HG03558 (cell line): ENCODE results near the gene KLHDC4.

ENCODE experiments used
- ATAC-seq: cut with Tn5 transposase; IDR thresholded peaks from one replicate; pipeline ENCODE4 v1.9.1; 2021; ENCODE audit warnings: moderate number of reproducible peaks; ENCODE audit not compliant: unreplicated experiment; ENCODE audit errors: extremely low read depth

KLHDC4 gene

DNA sequence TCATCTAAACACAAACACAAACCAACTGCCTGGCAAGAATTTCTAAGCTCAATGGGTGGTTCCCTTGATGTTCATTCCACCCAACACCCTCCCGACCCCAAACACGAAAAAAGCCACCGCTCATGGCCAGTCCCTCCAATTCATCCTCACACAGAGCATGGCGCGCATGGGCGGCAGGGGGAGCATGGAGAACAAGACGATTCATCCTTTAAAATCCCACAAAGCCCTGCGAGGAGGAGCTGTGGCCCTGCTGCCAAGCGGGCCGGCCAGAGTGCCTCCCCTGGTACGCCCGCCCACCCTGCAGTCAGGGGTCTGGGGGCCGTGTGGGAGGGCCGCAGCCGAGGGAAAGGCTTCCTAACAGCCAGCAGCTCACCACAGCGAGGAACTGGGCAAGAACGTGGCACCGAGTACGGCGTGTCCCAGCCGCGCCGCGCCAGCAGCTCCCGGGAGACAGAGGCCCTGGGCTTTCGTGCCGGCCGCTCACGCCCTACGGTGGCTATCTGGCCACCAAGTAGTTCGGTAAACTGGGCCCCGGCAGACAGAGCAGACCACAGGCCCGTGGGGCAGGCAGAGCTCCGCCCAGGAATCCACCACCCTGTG lies 60.9 kb downstream of the KLHDC4 start:
- ATAC-seq, result no peak

DNA sequence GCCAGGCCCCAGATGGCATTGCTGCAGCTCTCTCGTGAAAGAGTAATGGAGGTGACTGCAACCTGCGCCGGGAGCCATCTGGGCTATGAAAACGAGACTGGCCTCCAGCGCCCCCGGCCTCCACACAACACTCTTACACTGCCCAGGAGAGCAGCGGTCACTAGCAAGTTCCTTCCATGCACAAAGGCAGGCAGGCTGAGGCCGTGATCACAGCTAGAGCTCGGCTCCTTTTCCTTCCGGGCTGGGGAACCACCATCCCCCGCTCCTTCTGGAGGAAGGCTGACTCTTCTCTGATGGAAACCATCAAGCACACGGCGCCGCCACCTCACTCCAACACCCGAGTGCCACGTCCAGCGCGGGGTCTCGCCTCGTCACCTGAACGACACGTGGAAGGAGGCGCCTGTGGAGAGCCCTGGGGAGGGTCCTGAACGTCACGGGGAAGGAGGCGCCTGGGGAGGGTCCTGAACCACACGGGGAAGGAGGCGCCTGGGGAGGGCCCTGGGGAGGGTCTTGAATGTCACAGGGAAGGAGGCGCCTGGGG lies 61.9 kb downstream of the KLHDC4 start:
- ATAC-seq, result no peak

GRCh38 chr16:87703071-87703470 lies 62.7 kb downstream of the KLHDC4 start:
- ATAC-seq, result no peak

DNA sequence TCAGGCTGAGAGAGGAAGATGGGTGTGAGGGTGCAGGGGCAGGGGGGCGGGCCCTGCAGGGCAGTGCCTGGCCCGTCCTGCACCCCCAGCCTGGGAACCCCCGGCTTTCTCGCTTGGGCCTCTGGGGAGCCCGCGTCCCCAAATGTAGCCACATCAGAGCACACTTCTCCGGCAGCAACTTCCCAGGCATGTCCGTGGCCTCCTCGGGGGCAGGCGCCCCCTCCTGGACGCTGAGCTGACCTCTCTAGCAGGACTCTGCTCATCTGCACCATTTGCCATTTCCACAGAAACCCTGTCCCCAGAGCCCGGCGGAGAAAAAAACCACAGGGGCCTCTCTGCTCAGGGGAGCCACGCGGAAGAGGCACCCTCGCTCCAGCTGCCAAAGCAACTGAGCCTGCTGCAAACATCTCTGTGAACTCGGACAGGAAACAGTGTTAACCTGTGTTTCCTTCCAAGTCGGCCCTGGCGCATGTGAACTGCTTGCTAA lies 63.4 kb downstream of the KLHDC4 start:
- ATAC-seq, result no peak

GRCh38 chr16:87701505-87701921 lies 64.3 kb downstream of the KLHDC4 start:
- ATAC-seq, result no peak

DNA sequence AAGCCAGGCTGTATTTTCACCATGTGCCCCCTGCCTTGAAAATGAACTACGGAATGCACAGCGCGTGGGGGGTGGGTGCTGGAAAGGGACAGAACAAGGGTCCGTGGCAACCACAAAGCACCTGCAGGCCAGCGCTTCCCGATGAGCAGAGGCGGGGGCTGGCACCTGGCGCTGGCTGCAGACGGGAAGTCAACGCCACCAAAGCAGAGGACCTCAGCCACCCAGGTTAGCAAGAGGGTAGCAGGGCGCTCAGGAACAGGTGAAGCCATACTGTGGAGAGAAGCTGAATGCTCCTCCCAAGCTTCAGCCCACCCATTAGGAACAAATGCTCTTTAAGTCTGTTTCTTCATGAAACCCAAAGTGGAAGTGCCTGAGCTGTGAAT lies 64.7 kb downstream of the KLHDC4 start:
- no peak for ATAC-seq

GRCh38 chr16:87700406-87701077 lies 65.2 kb downstream of the KLHDC4 start:
- no peak for ATAC-seq

- no peak for ATAC-seq
Measured at GRCh38 chr16:87698676-87699199, 67.0 kb downstream of the KLHDC4 start.

DNA sequence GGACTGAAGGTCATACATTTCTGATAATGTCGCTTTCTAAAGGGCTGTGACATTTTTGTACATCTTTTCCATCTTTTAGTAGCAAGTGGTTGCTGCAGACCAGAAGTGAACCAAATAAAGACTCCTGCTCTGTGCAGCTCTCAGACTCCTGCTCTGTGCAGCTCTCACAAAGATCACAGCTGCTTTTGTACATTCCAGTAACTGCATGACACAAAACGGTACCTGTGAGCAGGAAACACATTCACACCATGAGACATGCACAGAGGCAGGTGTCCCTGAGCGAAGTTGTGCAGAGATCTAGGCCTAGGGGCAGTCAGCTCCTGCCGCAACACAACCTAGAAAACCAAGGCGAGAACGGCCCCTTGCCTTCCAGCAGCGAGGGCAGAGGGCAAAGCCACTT lies 67.5 kb downstream of the KLHDC4 start:
- no peak for ATAC-seq

- no peak for ATAC-seq
Measured at GRCh38 chr16:87697792-87698191, 68.0 kb downstream of the KLHDC4 start.

DNA sequence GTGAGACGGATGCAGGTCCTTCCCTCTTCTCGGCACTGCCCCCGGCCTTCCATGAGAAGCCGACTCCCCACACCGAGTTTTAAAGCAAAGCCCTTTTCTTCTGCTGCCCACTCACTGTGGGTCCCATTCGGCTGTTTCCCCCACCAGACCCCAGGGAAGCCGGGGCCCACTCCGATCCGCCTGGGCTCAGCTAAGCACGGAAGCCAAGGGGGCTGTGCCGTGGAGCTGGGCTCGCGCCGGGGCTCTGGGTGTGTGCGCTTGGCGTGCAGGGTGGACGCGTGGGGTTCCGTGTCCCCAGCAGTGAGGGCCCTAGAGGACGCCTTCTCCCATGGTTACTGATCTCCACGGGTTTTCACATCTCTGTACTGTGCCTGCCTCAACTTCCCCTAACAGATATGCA lies 68.5 kb downstream of the KLHDC4 start:
- ATAC-seq, result no peak

DNA sequence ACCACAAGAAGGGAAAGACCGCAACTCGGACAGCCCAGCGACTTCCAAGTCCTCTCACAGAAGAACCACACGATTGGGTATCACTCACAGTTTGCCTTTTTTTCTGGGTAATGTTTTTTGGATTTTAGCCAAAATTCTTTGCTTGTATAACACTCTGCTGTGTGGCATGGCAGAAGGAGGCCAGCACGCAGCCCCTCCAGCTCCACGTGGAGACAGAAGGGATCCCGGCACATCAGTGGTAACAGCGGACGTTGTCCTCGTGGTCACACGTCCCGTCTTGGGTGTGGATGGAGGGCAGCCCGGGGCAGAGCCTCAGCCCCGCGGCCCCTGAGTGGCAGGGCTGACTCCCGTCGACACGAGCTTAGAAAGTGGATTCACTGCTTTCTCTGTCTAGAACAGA lies 69.1 kb downstream of the KLHDC4 start:
- ATAC-seq, result no peak

DNA sequence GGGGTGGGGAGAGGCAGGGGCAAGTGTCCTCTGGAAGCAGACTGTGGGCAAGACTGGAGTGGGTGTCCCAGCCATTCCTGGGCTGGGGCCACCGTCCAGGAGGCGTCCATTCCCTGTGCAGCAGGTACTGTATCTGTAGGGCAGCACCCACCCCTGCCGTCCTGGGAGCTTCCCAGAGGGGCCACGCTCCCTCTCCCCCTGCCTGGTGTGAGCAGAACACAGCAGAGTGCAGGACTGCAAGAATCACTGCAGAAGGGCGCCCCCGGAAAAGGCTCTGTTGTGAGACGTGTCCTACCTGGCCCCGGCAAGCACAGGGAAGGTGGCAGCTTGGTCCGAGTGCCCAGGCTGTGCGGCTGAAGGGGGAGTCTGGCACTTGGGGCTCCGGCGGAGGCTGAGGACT lies 70.3 kb downstream of the KLHDC4 start:
- no peak for ATAC-seq

DNA sequence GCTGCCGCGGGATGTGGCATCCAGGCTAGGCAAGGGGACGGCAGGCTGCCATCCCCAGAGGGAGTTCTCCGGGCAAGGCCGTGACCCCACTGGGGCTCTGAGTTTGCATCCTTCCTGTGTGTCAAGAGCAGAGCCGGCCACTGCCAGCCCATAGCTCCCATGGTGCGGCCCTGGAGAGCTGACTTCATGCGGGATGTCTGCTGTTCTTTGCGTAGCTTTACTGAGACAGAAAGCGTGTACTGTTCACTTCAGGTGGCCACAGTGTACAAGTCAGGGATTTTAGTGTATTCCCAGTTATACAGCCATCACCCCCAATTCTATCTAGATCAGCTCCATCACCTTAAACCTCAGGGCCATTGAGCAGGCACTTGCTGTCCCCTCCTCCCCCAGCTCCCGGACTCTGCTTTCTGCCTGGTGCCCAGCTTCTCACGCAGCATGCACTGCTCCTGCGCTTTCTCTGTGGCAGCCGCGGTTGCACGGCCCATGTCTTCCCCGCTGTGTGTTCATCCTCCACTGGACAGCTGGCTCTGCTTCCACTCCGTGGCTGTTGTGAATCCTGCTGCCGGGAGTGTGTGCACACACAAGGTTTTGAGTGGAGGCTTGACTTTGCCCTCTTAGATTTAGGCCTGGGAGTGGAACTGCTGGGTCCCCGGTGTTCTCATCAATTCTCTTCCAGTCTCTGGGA lies 71.2 kb downstream of the KLHDC4 start:
- ATAC-seq, result no peak

DNA sequence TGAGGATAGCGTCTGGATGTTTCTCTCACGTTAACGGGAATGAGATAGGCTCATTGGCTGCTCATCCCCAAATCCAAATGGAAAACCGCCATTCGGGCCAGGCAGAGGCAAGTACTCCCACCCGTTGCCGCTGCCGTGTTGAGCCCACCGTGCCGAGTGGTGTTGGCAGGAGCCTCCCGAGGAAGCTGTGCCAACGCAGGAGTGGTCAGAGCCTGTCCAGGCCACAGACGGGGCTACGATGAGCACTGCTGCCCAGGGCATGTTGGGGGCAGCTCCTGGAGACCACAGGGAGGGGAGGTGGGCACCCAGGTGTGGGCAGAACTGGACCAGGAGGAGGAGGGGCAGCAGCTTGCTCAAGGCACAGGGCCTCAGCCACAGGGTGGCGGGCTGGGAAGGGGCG lies 72.0 kb downstream of the KLHDC4 start:
- ATAC-seq, result no peak

DNA sequence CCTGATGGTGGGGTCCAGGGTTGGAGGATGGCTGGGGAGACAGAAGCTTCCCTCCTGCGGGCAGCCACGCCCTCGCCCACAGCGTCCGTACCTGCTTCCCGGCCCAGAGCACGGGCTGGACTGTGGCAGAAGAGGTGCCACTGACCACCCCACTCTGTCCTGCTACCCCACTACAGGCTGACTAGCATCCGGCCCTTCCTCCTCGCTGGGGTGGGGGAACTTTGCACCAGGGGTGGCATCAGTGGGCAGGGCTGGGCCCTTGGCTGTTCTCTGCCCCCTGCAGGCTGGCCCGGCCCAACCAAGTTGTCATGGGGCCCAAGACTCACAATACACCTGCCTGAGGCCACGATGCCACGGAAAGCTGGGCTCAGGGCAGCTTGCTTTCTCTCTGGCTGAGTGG lies 73.0 kb downstream of the KLHDC4 start:
- ATAC-seq, result no peak

DNA sequence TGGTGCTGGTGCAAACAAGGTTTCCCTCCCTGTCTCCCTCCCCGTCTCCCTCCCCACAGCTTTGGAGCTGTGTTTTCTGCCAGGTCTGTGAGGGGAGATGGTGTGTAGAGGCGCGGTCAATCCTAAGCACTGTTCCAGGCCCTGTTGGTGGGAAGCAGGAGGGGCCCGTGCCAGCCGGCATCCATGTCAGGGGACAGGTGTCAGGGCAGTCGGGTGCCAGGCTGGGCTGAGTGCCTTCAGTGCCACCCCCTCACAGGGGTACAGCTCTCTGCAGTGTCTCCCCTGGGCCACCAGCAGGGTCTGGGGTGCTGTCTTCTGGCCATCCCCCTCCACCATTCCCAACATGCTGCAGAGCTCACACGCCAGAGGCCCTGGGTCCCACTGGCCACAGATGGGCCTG lies 73.6 kb downstream of the KLHDC4 start:
- ATAC-seq, result no peak

DNA sequence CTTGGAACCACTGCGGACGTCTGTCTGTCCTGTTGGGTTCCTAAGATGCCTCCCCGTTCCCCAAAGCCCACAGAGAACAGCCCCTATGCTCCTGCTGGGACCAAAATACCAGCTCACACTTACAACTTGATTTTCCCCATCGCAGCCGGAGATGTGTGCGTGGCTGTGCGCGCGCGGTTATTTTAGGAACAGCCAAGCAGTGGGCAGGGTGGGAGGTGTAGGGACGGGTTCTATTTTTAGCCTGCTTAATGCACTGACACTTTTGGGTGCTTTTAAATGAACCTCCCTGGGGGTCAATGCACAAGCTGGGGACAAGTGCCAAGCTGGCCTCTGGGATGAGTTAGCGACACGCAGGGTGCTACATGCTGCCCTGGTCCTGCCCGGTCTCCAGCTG lies 74.1 kb downstream of the KLHDC4 start:
- no peak for ATAC-seq

GRCh38 chr16:87690911-87691685 lies 74.7 kb downstream of the KLHDC4 start:
- ATAC-seq, result no peak

DNA sequence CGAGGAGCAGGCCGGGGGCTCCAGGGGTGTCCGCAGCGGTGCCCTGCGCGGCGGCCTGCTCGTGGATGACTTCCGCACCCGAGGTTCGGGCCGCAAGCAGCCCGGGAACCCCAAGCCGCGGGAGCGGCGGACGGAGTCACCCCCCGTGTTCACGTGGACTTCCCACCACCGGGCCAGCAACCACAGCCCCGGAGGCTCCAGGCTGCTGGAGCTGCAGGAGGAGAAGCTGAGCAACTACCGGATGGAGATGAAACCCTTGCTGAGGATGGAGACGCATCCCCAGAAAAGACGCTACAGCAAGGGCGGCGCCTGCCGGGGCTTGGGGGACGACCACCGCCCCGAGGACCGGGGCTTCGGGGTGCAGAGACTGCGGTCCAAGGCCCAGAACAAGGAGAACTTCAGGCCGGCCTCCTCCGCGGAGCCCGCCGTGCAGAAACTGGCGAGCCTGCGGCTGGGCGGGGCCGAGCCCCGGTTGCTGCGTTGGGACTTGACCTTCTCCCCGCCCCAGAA lies 75.8 kb downstream of the KLHDC4 start:
- no peak for ATAC-seq
